GM12865 (cell line): ENCODE measurements around the gene TPM3.
A peak's percentile ranks its signal among the peaks of the same experiment; 100 is the strongest.

Experiments used
- DNase-seq: peaks from one replicate; pipeline ENCODE4 v3.0.0; 2010; ENCODE audit warnings: low read depth
- H3K4me3 ChIP-seq: 2 replicates; pipeline ENCODE4 v1.5.1; 2011; ENCODE audit warnings: mild to moderate bottlenecking, low read depth, low read length, control low read depth
- TF ChIP-seq, protein P1 (sequence below): IDR thresholded peaks from 2 replicates; pipeline ENCODE4 v1.5.1; 2011; ENCODE audit warnings: low read length, control low read depth, low read depth, inconsistent platforms; ENCODE audit not compliant: insufficient read depth; ENCODE audit errors: missing control alignments

TPM3 gene

DNA sequence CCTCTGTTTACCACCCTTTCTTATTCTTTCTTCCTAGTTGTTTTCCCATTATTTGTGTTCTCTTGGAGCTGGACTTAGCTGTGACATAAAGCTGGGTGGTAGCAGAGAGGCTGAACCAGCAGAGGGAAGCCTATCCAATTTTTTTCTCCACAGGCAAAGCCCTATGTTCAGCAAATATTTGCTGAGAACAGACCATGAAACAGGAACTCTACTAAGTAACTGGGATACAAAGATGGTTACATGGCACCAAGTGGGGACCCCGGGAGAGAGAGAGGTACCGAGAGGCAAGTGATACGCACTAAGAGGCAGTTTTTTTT lies 7.6 kb upstream of the TPM3 start:
- no peak for DNase-seq
- no peak overlapping the region for H3K4me3 ChIP-seq
- TF ChIP-seq, protein P1, sequence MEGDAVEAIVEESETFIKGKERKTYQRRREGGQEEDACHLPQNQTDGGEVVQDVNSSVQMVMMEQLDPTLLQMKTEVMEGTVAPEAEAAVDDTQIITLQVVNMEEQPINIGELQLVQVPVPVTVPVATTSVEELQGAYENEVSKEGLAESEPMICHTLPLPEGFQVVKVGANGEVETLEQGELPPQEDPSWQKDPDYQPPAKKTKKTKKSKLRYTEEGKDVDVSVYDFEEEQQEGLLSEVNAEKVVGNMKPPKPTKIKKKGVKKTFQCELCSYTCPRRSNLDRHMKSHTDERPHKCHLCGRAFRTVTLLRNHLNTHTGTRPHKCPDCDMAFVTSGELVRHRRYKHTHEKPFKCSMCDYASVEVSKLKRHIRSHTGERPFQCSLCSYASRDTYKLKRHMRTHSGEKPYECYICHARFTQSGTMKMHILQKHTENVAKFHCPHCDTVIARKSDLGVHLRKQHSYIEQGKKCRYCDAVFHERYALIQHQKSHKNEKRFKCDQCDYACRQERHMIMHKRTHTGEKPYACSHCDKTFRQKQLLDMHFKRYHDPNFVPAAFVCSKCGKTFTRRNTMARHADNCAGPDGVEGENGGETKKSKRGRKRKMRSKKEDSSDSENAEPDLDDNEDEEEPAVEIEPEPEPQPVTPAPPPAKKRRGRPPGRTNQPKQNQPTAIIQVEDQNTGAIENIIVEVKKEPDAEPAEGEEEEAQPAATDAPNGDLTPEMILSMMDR, result no peak

DNA sequence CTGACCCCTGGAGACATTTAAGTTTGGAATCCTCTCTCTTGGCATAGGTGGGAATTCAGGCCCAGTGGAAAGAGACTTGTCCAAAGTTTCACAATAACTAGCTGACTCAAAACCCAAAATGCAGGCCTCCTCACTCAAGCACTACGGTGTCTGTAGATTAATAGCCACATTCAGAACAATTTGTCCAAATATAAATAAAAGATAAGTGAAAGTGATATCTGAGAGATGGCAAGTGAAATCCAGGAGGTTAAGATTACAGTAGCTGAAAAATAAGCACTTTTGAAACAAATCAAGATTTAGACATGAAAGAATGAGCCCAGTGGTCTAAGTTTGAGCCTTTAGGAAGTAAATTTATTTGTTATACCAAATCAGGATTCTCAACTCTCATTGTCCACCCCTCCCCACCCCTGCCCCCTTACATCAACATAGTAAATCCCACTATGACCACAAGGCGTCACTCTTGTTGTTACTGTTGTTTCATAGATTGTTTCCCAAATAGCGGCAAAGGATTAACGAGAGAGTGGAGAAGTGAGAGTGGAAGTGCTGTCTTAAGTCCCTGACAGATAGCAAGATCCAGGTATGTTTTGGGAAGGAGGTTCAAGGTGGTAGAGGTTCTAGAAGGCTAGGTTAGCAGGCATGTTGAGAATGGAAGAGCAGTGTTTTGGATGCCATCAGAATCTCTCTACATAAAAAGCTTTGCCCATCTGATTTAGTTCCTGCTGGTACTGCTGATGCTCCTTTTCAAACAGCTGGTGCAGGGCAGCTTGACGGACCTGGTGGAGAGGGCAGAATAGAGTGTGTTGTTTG lies 7.1 kb upstream of the TPM3 start:
- peak; percentile 57 for DNase-seq
- TF ChIP-seq, protein P1, result peak; percentile 50
- H3K4me3 ChIP-seq, result no peak overlapping the region

DNA sequence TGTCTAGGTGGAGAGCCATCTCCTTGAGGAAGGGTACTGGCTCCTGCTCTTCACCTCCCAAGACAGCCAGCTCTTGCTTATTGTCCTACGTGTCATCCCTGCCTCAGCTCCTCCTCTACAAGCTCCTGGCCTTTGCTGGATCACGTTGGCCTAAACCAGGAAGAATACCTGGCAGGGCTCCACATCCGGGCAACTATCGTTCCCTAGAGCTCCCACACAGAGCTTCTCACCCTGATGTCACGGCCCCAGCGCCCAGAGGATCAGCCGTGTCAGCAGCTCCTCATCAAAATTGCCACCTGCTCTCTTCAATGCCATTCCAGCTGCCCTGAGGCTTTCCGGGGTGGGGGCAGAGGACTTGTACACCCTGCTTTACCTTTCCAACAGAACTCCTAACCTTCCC lies 1.9 kb upstream of the TPM3 start:
- no peak overlapping the region for H3K4me3 ChIP-seq
- no peak for DNase-seq
- TF ChIP-seq, protein P1, result no peak

DNA sequence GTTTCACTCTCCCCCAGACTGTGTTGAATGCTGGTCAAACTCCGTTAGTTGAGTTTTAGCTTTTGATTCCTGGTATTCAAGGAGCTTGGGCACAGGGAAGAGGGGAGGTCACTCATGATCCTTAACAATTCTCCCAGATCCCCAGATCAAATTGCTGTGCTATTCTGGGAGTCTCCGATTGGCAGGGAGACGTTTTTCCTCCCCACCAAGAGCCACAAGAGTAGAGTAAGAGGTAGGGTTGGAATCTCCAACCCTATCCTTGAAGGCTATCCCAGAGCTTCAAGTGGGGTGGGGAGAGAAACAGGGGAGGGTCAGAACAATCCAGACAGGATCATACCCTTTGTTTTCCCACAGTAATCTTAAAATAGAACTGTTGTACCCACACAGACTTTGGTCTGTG lies 576 bp upstream of the TPM3 start:
- TF ChIP-seq, protein P1, result no peak

DNA sequence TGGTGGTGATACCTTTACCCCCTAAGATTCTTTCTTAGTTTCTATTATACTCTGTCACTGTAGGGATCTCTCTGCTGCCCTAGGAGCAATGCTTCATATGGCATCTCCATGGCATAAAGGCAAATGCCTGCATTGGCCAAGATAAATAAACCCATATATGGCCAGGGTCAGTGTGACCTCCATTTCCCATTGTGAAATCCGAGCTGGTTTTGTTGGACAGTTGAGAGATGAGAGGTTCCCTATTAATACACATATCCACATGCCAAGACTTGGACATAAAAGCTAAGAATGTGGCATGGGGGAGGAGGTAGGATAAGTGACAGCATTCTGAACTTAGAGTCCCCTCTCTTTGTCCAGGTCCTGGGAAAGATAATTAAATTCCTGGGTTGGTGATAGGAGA lies 1.4 kb downstream of the TPM3 start:
- no peak for DNase-seq
- TF ChIP-seq, protein P1, result no peak
- no peak overlapping the region for H3K4me3 ChIP-seq

More for the DNA sequence above, 576 bp upstream of the TPM3 start:
- no peak overlapping the region for H3K4me3 ChIP-seq
- no peak for DNase-seq

DNA sequence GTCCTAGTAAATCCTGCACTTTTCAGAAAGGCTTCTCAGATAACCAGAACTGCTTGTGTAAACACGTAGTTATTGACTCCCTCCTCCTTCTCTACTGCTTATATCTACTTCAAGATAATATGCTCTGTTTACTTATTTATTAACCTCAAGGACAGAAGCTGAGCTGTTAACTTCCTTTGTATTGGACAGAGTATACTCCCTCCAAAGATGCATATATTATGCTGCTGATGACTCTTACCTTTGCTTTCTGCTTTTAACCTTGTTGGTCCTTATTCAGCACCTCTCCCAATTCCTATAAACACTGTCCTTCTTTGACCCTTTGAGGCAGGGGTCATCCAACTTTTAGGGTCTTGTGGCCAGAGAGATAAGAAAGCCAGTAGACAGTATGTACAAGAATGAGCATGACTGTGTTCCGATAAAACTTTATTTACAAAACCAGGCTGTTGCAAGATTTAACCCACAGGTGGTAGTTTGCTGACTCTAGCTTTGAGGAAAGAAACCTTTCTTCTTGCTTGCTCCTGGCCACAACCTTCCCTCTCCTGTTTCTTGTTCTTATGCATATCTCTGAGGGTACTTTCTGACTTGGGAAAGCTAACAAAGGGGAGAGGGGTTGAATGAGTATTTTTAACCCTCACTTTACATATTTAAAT lies 4.9 kb downstream of the TPM3 start:
- no peak overlapping the region for H3K4me3 ChIP-seq
- TF ChIP-seq, protein P1, result no peak
- DNase-seq, result peak; percentile 18

DNA sequence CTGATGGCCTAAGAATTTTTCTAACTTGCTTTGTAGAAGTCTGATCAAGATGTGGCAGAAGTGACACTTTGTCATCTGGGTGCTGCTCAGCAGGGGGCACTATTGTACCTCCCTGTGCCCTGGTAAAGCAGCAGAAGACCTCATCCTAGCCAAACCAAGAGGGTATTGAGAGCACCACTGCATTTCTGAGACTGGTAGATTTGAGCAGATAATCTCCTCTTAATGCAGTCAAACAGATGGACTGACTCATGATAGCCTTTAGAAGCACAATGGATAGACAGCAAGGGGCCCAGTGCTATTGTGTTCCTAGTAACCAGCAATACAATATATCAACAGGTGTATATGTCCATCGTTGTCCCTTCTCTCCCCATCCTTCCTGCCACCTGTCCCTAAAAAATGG lies 5.7 kb downstream of the TPM3 start:
- peak; percentile 79 for DNase-seq
- H3K4me3 ChIP-seq, result no peak overlapping the region
- TF ChIP-seq, protein P1, result peak; percentile 73
